Keratinocyte (primary cell): ENCODE results near the gene ORAI3. TPM values are rescaled to one million over a fixed set of nuclear protein-coding genes. Genes with fewer than 3 reads are reported as not detected.

Source experiments
- DNase-seq: peaks from one replicate; pipeline ENCODE4 v3.0.0-alpha.2; 2011; ENCODE audit warnings: low read depth, missing footprints, low spot score
- FAIRE-seq: peaks from 2 replicates; lab custom pipeline; 2011; peaks lifted over from hg19 to GRCh38; lab: Jason Lieb, UNC
- H2AFZ ChIP-seq: 2 replicates; pipeline ENCODE4 v1.6.0; 2012; ENCODE audit warnings: low read length, control low read depth, inconsistent platforms; ENCODE audit not compliant: control insufficient read depth
- H3K27ac ChIP-seq: 2 replicates; pipeline ENCODE4 v1.5.1; 2011; ENCODE audit warnings: low read length; ENCODE audit not compliant: control insufficient read depth, insufficient read depth
- H3K27me3 ChIP-seq: 3 replicates; pipeline ENCODE4 v1.6.0; 2011; ENCODE audit warnings: low read length; ENCODE audit not compliant: control insufficient read depth, insufficient read depth; ENCODE audit errors: extremely low read depth
- H3K36me3 ChIP-seq, 2 experiments: 2 replicates in 1 of 2; 3 replicates in 1 of 2; pipeline ENCODE4 v1.5.1; 2011; ENCODE audit warnings: low read length in 2 of 2, mild to moderate bottlenecking in 1 of 2; ENCODE audit not compliant: control insufficient read depth in 2 of 2, insufficient read depth in 2 of 2; ENCODE audit errors: extremely low read depth in 1 of 2
- H3K4me1 ChIP-seq: 3 replicates; pipeline ENCODE4 v1.5.1; 2011; ENCODE audit warnings: low read length; ENCODE audit not compliant: control insufficient read depth, insufficient read depth; ENCODE audit errors: extremely low read depth
- H3K4me2 ChIP-seq: 3 replicates; pipeline ENCODE4 v1.6.0; 2011; ENCODE audit warnings: low read depth, low read length; ENCODE audit not compliant: control insufficient read depth, insufficient read depth; ENCODE audit errors: extremely low read depth
- H3K4me3 ChIP-seq, 3 experiments: fragments of 200-600 bp in 1 of 3; sonication (generic) in 1 of 3; 2 replicates in 2 of 3; 3 replicates in 1 of 3; pipeline ENCODE4 v1.5.1; 2011 to 2016; ENCODE audit warnings: low read length in 3 of 3, mild to moderate bottlenecking in 3 of 3, control low read depth in 2 of 3, inconsistent platforms in 1 of 3, low read depth in 1 of 3, mixed read lengths in 1 of 3, mixed run types in 1 of 3, moderate library complexity in 1 of 3; ENCODE audit not compliant: control insufficient read depth in 2 of 3, insufficient read depth in 2 of 3; ENCODE audit errors: extremely low read depth in 1 of 3
- H3K79me2 ChIP-seq: 2 replicates; pipeline ENCODE4 v1.6.0; 2012; ENCODE audit warnings: low read length; ENCODE audit not compliant: control insufficient read depth, insufficient read depth
- H3K9ac ChIP-seq: 3 replicates; pipeline ENCODE4 v1.6.0; 2011; ENCODE audit warnings: low read length; ENCODE audit not compliant: control insufficient read depth, insufficient read depth; ENCODE audit errors: extremely low read depth
- H3K9me1 ChIP-seq: 3 replicates; pipeline ENCODE4 v1.6.0; 2011; ENCODE audit warnings: low read length; ENCODE audit not compliant: control insufficient read depth, insufficient read depth; ENCODE audit errors: extremely low read depth
- H3K9me3 ChIP-seq: 2 replicates; pipeline ENCODE4 v1.5.1; 2012; ENCODE audit warnings: low read depth, low read length; ENCODE audit not compliant: control insufficient read depth
- H4K20me1 ChIP-seq: 3 replicates; pipeline ENCODE4 v1.6.0; 2011; ENCODE audit warnings: low read length; ENCODE audit not compliant: control insufficient read depth, insufficient read depth; ENCODE audit errors: extremely low read depth
- EZH2 ChIP-seq: IDR thresholded peaks from one replicate; pipeline ENCODE4 v1.6.1; 2012; ENCODE audit warnings: inconsistent platforms, mild to moderate bottlenecking, low read length, moderate library complexity
- dilution Hi-C: fragments of 300-500 bp; cut with MboI; formaldehyde crosslinking; loops from one replicate; pipeline ENCODE4 v1.7.0; 2020; ENCODE audit warnings: low sequenced_read_pairs; ENCODE audit not compliant: extremely low pct_ligation_motif_present
- polyA plus RNA-seq, 5 experiments: library from polyadenylated mRNA; depleted of rRNA in 3 of 5; stranded (reverse) in 3 of 5; stranded (forward) in 1 of 5; unstranded in 1 of 5; fragments of >200 nt; gene quantifications; 1 replicate in 1 of 5; 2 replicates in 3 of 5; 3 replicates in 1 of 5; pipeline versions ENCODE4 v1.2.1 to v1.2.3, GENCODE V29; 2011 to 2012; ENCODE audit warnings: missing spikeins in 2 of 5, low read depth in 1 of 5, low replicate concordance in 1 of 5
- TF ChIP-seq, protein P1 (sequence below), 3 experiments: IDR thresholded peaks in 1 of 3; conservative IDR thresholded peaks in 1 of 3; optimal IDR thresholded peaks in 1 of 3; 2 replicates in 2 of 3; 3 replicates in 1 of 3; pipeline versions ENCODE3 to v1.5.1; 2011; ENCODE audit warnings: low read length in 3 of 3, mild to moderate bottlenecking in 3 of 3, moderate library complexity in 2 of 3, control low read depth in 1 of 3, inconsistent platforms in 1 of 3; ENCODE audit not compliant: insufficient read depth in 2 of 3; ENCODE audit errors: extremely low read depth in 1 of 3

The ORAI3 gene
- polyA plus RNA-seq, 1 donor (not counting 4 experiments of a cell fraction or from before 2014, with no cell fraction given) = 8.1 TPM

DNA sequence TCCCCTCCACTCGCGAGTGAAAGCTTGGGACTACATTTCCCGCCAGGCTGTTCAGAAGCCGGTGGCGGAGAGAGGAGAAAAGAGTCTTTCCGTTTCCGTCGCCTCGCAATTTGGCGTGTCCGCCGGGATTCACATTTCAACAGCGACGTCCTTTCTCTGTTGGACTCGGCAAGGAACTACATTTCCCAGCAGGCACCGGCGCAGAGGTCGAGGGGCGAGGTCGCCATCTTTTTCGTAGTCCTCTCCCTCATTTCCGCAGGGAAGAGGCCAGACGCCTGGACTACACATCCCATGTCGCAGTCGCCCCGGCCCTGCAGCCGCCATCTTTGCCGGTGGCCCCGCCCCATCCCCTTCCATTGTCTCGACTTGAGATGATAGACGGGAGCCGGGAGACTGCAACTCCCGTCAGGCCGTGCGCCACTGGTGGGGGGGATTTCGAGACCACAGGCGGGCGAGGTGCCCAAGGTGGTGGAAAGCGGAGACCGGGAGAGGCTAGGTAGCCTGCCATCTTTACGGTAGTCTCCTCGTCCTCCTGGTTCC is 26.4 kb upstream of the ORAI3 start:
- peaks cover 0 to 6% of the 10 kb centered on the region in 2 experiments for H3K36me3 ChIP-seq
- no peaks in the 10 kb centered on the region for H3K27me3 ChIP-seq
- peak overlapping the region; percentile 87 for H3K4me2 ChIP-seq
- TF ChIP-seq, protein P1, sequence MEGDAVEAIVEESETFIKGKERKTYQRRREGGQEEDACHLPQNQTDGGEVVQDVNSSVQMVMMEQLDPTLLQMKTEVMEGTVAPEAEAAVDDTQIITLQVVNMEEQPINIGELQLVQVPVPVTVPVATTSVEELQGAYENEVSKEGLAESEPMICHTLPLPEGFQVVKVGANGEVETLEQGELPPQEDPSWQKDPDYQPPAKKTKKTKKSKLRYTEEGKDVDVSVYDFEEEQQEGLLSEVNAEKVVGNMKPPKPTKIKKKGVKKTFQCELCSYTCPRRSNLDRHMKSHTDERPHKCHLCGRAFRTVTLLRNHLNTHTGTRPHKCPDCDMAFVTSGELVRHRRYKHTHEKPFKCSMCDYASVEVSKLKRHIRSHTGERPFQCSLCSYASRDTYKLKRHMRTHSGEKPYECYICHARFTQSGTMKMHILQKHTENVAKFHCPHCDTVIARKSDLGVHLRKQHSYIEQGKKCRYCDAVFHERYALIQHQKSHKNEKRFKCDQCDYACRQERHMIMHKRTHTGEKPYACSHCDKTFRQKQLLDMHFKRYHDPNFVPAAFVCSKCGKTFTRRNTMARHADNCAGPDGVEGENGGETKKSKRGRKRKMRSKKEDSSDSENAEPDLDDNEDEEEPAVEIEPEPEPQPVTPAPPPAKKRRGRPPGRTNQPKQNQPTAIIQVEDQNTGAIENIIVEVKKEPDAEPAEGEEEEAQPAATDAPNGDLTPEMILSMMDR (optimal IDR thresholded peaks at IDR 0.05 in 1 of 3, IDR thresholded peaks at IDR 0.05 in 1 of 3, conservative IDR thresholded peaks at IDR 0.05 in 1 of 3; ENCODE audit: extremely low read depth in 1 of 3, insufficient read depth in 2 of 3, low read length in 3 of 3) = no peak
- TF ChIP-seq EZH2 = no peak
- H4K20me1 ChIP-seq = no peaks in the 10 kb centered on the region
- H3K79me2 ChIP-seq = peaks cover 18% of the 10 kb centered on the region
- H3K9me1 ChIP-seq = no peaks in the 10 kb centered on the region
- dilution Hi-C loops = no loop called here
- H3K27ac ChIP-seq = peak overlapping the region; percentile 100
- FAIRE-seq (peak; percentile 92), DNase-seq (peak; percentile 95)
- H3K9me3 ChIP-seq = no peaks in the 10 kb centered on the region
- H3K4me3 ChIP-seq = peak overlapping the region; percentile 51 to 99 (median 94)
- H2AFZ ChIP-seq = peak overlapping the region; percentile 99
- H3K9ac ChIP-seq = peak overlapping the region; percentile 99
- H3K4me1 ChIP-seq = peaks cover 21% of the 10 kb centered on the region

DNA sequence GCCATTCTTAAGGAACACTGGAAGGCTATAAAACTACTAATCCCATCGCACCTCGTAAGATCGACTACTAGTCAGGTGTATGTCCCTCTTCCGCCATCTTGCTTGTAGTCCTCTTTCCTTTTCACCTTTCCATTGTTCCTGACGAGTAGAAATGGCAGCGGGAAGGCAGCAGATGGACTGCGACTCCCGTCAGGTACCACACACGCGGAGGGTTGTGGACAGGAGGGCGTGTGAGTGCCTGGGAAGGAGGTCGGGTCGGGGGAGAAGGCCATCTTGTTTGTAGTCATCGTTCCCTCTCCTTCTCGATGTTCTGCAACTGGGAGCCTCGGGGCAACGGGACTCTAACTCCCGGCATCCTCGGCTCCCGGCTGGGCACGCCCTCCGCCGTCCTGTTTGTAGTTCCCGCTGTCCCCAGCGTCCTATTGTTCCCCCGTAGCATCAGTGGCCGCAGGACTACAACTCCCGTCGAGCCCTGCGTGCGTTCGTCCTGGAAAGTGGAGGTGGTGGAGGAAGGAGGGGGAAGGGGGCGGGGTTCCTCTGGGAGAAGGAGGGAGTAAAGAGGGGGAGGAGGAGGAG is 25.8 kb upstream of the ORAI3 start:
- peak overlapping the region; percentile 51 to 99 (median 94) for H3K4me3 ChIP-seq
- peak overlapping the region; percentile 100 for H3K27ac ChIP-seq
- dilution Hi-C loops = no loop called here
- H3K4me2 ChIP-seq = peak overlapping the region; percentile 86
- H4K20me1 ChIP-seq = no peaks in the 10 kb centered on the region
- peaks cover 23% of the 10 kb centered on the region for H3K4me1 ChIP-seq
- peak; percentile 39 for FAIRE-seq
- DNase-seq = peak; percentile 99
- TF ChIP-seq EZH2 = no peak
- TF ChIP-seq, protein P1 (optimal IDR thresholded peaks at IDR 0.05 in 1 of 3, IDR thresholded peaks at IDR 0.05 in 1 of 3, conservative IDR thresholded peaks at IDR 0.05 in 1 of 3; ENCODE audit: extremely low read depth in 1 of 3, insufficient read depth in 2 of 3, low read length in 3 of 3) = no peak
- no peaks in the 10 kb centered on the region for H3K27me3 ChIP-seq
- H3K9ac ChIP-seq = peak overlapping the region; percentile 99
- H2AFZ ChIP-seq = peak overlapping the region; percentile 99
- no peaks in the 10 kb centered on the region for H3K9me3 ChIP-seq
- H3K9me1 ChIP-seq = no peaks in the 10 kb centered on the region
- H3K79me2 ChIP-seq = peaks cover 18% of the 10 kb centered on the region
- peaks cover 0 to 6% of the 10 kb centered on the region in 2 experiments for H3K36me3 ChIP-seq
